ENCODE data around the gene DGKQ. TPM values are rescaled to one million over a fixed set of nuclear protein-coding genes. Genes with fewer than 3 reads are reported as not detected.

The DGKQ gene
- total and polyA plus RNA-seq, 2 donors from 2014 or later: 3.5 to 13.7 TPM

DNA sequence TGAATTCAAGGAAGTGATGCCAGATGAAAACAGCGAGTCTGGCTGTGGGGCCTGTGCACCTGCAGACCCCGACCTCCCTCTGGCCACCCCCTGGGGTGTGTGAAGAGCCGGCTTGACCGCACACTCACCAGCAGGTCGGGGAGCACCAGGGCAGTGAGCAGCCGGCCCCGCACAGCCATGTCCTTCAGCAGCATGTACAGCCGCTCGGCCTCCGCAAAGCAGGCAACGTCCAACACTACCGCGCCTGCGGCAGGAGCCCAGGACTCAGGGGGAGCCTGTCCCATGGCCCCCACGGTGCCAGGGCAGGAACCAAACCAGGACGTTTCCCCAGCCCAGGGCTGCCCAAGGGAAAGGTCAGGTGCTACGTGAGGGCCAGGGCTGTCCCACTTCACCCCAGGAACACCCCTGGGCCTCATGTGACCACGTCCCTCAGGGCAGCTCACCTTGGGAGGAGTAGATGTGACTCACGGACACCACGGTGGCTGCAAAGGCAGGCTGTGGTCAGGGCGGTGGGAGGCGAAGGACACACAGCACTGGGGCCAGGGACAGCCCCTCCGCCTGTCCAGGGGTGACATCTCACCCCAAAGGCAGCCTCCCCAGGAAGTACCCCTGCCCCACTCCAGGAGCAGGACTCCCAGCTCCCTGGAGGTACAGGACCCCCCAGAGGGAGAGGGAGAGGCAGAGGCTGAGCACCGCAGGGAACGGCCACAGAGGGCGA lies 8.2 kb downstream of the DGKQ start:
- Histone ChIP-seq H3K4me1 (ENCODE audit: control insufficient read depth in 2 of 3, insufficient read depth in 2 of 3, low read depth in 1 of 3, low read length in 3 of 3) (peaks cover 0 to 3% (median 0%) of the 10 kb centered on the region in 3 donors), H3K9ac (ENCODE audit: low read length in 3 of 3) (no peak overlapping the region), H3K4me3 (ENCODE audit: low read length in 3 of 3) (no peak overlapping the region), H3K9me3 (ENCODE audit: control insufficient read depth in 2 of 3, insufficient read depth in 1 of 3, low read length in 3 of 3) (no peaks in the 10 kb centered on the region), H3K27me3 (ENCODE audit: control insufficient read depth, insufficient read depth, low read length) (no peaks in the 10 kb centered on the region), H3K36me3 (ENCODE audit: control insufficient read depth in 2 of 3, insufficient read depth in 3 of 3, low read length in 3 of 3) (no peaks in the 10 kb centered on the region), H3K27ac (ENCODE audit: low read depth in 2 of 2, low read length in 2 of 2) (no peak overlapping the region)
- DNase-seq (peak in 1 of 5 donors; percentile 68), FAIRE-seq (no peak)
- intact Hi-C loops (cut with DNase I): no loop called here
- TF ChIP-seq, protein P1, sequence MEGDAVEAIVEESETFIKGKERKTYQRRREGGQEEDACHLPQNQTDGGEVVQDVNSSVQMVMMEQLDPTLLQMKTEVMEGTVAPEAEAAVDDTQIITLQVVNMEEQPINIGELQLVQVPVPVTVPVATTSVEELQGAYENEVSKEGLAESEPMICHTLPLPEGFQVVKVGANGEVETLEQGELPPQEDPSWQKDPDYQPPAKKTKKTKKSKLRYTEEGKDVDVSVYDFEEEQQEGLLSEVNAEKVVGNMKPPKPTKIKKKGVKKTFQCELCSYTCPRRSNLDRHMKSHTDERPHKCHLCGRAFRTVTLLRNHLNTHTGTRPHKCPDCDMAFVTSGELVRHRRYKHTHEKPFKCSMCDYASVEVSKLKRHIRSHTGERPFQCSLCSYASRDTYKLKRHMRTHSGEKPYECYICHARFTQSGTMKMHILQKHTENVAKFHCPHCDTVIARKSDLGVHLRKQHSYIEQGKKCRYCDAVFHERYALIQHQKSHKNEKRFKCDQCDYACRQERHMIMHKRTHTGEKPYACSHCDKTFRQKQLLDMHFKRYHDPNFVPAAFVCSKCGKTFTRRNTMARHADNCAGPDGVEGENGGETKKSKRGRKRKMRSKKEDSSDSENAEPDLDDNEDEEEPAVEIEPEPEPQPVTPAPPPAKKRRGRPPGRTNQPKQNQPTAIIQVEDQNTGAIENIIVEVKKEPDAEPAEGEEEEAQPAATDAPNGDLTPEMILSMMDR (IDR thresholded peaks at IDR 0.05; ENCODE audit: borderline replicate concordance, extremely low read depth, insufficient read depth): no peak

DNA sequence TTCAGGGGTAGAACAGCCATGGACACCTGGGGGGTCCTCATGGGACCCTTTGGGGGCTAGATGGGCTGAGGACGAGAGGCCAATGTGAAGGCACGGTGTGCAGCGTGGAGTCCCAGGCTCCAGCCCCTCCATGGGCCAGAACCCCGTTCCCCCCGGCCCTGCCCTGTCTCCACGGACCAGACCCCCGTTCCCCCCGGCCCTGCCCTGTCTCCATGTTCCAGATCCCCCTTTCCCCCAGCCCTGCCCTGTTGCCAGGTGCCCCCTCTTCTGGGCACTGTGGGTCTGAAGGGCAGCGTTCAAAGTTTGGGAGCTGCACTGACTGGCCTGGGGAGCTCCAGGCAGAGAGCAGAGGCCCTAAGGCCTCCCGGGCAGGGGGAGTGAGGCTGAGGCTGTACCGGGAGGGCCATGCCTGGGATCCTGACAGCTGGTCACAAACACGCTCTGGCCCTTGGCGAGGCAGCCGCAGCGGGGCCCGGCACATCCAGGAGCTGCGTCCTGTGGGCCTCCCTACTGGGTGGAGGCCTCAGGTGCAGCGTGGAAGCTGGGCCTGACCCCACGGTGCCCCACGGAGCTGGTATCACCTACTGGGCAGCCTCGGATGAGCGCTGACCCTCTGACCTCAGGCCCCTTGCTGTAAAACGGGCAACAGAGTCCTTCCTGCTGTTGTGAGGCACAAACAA lies 8.9 kb downstream of the DGKQ start:
- Histone ChIP-seq H3K27ac (ENCODE audit: low read depth in 2 of 2, low read length in 2 of 2) (no peak overlapping the region), H3K36me3 (ENCODE audit: control insufficient read depth in 2 of 3, insufficient read depth in 3 of 3, low read length in 3 of 3) (no peaks in the 10 kb centered on the region), H3K27me3 (ENCODE audit: control insufficient read depth, insufficient read depth, low read length) (no peaks in the 10 kb centered on the region), H3K4me1 (ENCODE audit: control insufficient read depth in 2 of 3, insufficient read depth in 2 of 3, low read depth in 1 of 3, low read length in 3 of 3) (peaks cover 0 to 3% (median 0%) of the 10 kb centered on the region in 3 donors), H3K9me3 (ENCODE audit: control insufficient read depth in 2 of 3, insufficient read depth in 1 of 3, low read length in 3 of 3) (no peaks in the 10 kb centered on the region), H3K9ac (ENCODE audit: low read length in 3 of 3) (no peak overlapping the region), H3K4me3 (ENCODE audit: low read length in 3 of 3) (no peak overlapping the region)
- DNase-seq (peak in 1 of 5 donors; percentile 64), FAIRE-seq (no peak)
- intact Hi-C loops (cut with DNase I): no loop called here
- TF ChIP-seq, protein P1 (IDR thresholded peaks at IDR 0.05; ENCODE audit: borderline replicate concordance, extremely low read depth, insufficient read depth): no peak

GRCh38 chr4:963276-964225 lies 9.8 kb downstream of the DGKQ start:
- DNase-seq (peak in 2 of 5 donors; percentile 46 to 69), FAIRE-seq (no peak)
- Histone ChIP-seq H3K27ac (ENCODE audit: low read depth in 2 of 2, low read length in 2 of 2) (no peak overlapping the region), H3K27me3 (ENCODE audit: control insufficient read depth, insufficient read depth, low read length) (no peaks in the 10 kb centered on the region), H3K36me3 (ENCODE audit: control insufficient read depth in 2 of 3, insufficient read depth in 3 of 3, low read length in 3 of 3) (no peaks in the 10 kb centered on the region), H3K9me3 (ENCODE audit: control insufficient read depth in 2 of 3, insufficient read depth in 1 of 3, low read length in 3 of 3) (no peaks in the 10 kb centered on the region), H3K4me3 (ENCODE audit: low read length in 3 of 3) (no peak overlapping the region), H3K4me1 (ENCODE audit: control insufficient read depth in 2 of 3, insufficient read depth in 2 of 3, low read depth in 1 of 3, low read length in 3 of 3) (peaks cover 0 to 3% (median 0%) of the 10 kb centered on the region in 3 donors), H3K9ac (ENCODE audit: low read length in 3 of 3) (no peak overlapping the region)
- intact Hi-C loops (cut with DNase I): no loop called here
- TF ChIP-seq, protein P1 (IDR thresholded peaks at IDR 0.05; ENCODE audit: borderline replicate concordance, extremely low read depth, insufficient read depth): no peak

Data from kidney (tissue), 14 donors.